ENCODE data around the gene PXMP4.
"Not testable (repeated sequence)": the region's sequence is repeated elsewhere in the genome, so short reads cannot be mapped to it uniquely, and the experiment has no call there.

The PXMP4 gene

DNA sequence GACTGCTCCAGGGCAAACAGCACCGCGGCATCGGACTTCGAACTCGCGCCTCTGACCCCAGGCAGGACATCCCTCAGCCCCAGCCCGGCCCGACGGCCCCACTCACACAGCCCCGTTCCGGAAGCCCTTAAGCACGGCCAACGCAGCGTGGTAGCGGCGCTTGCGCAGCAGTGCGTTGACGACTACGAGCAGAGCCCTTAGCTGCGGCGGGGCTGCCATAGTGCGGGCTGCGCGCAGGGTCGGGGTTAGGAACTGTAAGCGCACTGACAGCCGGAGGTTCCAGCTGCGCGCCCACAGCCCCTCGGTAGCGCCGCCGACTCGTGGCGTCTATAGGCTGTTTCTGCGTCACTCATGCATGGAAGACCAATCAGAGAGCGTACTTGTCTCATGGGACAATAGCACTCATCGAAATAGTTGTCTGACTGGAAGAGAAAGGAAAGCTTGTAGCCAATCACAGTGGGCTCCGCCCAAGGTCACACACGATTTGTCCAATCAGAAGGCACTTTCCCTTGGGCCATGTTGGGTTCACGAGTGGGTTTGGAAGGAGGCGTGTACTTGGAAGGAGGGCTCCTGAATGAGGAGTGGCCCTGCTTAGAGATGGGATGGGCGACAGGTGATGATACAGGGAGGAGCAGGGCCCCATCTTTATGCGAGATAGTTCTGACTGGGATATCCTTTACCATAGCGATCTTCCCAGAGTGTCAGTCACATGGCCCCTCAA, at the start of gene PXMP4:
PXMP4 (minus strand) TSS at position 322 of the 721 bp plus-strand sequence; CDS start at position 219, 103 bp downstream.
- DNase-seq (ENCODE audit: low read depth), result peak; percentile 71

GRCh38 chr20:33769043-33769442, 48.9 kb upstream of the PXMP4 start:
- no peak for DNase-seq (ENCODE audit: low read depth)

- DNase-seq (ENCODE audit: low read depth), result no peak
These were observed 47.6 kb upstream of the PXMP4 start for GRCh38 chr20:33767777-33768138.

GRCh38 chr20:33766686-33767085, 46.6 kb upstream of the PXMP4 start:
- no peak for DNase-seq (ENCODE audit: low read depth)

DNA sequence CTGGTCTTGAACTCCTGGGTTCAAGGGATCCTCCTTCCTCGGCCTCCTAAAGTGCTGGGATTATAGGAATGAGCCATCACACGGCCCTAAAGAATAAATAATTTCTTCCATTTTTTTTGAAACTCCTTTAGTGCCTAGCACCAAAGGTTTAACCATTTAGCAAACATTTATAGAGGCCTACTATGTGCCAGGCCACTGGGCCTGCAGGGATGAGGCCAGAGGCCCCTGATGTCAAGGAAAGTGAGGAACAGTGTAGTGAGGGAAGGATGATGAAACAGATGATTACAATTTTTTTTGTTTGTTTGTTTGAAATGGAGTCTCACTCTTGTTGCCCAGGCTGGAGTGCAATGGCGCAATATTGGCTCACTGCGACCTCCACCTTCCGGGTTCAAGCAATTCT, 45.5 kb upstream of the PXMP4 start:
- DNase-seq (ENCODE audit: low read depth), result no peak

DNA sequence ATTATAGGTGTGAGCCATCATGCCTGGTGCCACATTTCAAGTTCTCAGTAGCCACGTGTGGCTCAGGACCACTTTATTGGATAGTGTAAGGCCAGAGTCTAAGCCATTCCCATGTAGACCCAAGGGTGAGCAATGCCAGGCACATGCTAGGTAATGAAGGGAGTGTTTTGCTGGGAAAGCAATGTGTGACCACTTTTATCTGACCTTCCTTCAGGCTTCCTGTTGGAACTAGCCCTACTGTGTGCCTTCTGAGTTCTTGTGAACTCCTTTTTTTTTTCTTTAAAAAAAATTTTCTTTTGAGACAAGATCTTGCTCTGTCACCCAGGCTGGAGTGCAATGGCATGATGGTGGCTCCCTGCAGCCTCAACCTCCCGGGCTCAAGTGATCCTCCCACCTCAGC, 45.0 kb upstream of the PXMP4 start:
- DNase-seq (ENCODE audit: low read depth), result no peak

DNA sequence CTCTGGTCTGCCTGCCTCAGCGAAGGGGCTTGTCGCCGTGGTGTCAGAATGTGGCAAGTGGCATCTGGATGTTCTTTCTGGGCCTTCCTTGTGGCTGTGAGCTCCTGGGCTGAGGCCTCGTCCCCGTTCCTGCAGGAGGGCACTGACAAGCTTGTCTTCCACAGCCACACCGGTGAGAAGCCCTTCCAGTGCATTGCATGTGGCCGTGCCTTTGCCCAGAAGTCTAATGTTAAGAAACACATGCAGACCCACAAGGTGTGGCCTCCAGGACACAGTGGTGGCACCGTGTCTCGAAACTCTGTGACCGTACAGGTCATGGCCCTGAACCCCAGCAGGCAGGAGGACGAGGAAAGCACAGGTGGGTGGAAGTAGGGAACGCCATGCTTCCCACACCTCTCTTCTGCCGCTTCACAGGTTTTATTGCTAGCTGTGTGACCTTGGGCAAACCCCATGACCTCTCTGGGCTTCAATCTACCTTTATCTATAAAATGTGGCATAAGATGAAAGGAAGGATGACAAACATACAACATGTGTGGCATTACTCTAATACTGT, 41.7 kb upstream of the PXMP4 start:
- no peak for DNase-seq (ENCODE audit: low read depth)

DNA sequence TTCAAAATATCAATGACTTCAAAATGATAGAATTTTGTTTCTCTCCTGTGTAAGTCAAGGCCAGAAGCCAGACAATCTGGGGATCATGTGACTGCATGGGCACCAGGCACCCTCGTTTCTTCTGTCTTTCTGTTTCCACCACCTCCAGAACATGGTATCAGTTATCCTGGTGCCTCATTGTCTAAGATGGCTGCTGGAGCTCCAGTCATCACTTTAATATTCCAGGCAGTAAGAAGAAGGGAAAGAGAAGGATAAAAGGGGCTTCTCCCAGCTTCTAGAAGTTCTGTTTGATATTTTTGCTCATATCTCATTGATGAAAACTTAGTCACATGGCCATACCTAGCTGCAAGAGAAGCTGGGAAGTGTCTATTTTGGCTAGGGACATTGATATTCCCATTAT, 37.3 kb upstream of the PXMP4 start:
- no peak for DNase-seq (ENCODE audit: low read depth)

DNA sequence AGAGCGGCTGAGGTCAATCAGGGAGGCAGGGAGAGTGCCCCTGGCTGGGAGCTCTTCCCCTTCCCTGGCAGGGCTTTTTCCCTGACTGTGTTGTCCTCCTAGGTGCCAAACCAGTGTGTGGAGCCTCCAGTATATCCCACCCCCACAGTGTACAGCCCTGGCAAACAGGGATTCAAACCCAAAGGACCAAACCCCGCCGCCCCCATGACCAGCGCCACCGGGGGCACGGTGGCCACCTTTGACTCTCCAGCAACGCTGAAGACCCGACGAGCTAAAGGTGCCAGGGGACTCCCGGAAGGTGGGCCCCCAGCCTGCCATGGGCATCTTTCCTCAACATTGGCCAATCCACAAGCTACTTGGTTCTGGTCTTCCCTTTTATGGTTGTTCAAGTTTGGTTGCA, 36.9 kb upstream of the PXMP4 start:
- no peak for DNase-seq (ENCODE audit: low read depth)

- not testable (repeated sequence) for DNase-seq (ENCODE audit: low read depth)
These were observed 35.9 kb upstream of the PXMP4 start for GRCh38 chr20:33755936-33756490.

GRCh38 chr20:33753763-33754162, 33.7 kb upstream of the PXMP4 start:
- DNase-seq (ENCODE audit: low read depth), result no peak

DNA sequence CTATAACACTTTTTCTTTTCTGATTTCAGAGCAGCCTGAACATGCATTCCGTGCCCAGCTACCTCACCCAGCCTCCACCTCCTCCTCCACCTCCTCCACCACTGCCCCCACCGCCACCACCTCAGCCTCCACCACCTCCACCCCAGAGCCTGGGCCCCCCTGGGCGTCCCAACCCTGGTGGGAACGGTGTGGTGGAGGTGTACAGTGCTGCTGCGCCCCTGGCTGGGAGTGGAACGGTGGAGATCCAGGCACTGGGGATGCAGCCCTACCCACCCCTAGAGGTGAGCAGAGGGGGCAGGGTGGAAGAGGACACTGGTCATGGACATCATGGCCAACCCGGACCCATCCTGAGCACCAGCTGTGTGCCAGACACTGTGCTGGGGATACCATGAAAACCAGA, 33.0 kb upstream of the PXMP4 start:
- DNase-seq (ENCODE audit: low read depth), result no peak

DNA sequence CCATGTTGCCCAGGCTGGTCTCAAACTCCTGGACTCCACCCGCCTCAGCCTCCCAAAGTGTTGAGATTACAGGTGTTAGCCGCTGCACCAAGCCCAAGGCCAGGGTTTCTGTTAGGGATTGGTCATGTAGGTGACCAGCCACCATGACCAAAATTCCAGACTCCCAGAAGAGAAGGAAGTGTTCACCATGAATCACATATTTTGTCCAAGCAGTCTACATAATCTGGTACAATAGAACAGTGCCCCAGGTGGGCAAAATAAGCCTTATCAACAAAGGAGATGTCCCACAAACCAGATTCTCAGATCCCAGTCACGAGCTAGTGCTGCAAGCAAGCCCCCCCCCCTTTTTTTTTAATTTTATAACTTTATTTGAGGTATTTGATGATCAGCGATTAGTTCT, 31.7 kb upstream of the PXMP4 start:
- DNase-seq (ENCODE audit: low read depth), result no peak

DNA sequence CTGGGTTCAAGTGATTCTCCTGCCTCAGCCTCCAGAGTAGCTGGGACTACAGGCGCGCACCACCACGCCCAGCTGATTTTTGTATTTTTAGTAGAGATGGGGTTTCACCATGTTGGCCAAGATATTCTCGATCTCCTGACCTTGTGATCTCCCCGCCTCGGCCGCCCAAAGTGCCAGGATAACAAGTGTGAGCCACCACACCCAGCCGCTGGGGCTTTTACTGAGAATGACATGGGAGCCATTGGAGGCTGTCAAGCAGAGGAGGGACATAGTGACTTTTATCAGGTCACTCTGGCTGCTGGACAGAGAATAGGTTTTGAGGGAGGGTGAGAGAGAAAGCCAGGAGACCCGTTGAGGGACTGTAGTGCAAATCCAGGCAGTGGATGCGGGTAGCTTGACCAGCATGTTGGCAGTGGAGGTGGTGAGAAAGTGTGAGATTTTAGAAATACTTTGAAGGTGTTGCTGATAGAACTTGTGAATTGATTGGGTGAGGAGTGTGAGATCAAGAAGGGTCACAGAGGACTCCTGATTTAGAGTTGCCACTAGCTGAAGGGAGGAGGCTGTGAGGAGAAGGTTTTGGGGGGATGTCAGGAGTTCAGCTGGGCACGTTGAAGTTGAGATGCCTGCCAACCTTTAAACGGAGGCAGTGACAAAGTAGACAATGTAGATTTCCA, 26.4 kb upstream of the PXMP4 start:
- no peak for DNase-seq (ENCODE audit: low read depth)

GRCh38 chr20:33744773-33745385, 24.8 kb upstream of the PXMP4 start:
- DNase-seq (ENCODE audit: low read depth), result no peak

- DNase-seq (ENCODE audit: low read depth), result no peak
These were observed 24.1 kb upstream of the PXMP4 start for GRCh38 chr20:33744181-33744580.

GRCh38 chr20:33740189-33740588, 20.1 kb upstream of the PXMP4 start:
- no peak for DNase-seq (ENCODE audit: low read depth)

- no peak for DNase-seq (ENCODE audit: low read depth)
These were observed 19.4 kb upstream of the PXMP4 start for GRCh38 chr20:33739493-33739892.

GRCh38 chr20:33736962-33737361, 16.9 kb upstream of the PXMP4 start:
- no peak for DNase-seq (ENCODE audit: low read depth)

DNA sequence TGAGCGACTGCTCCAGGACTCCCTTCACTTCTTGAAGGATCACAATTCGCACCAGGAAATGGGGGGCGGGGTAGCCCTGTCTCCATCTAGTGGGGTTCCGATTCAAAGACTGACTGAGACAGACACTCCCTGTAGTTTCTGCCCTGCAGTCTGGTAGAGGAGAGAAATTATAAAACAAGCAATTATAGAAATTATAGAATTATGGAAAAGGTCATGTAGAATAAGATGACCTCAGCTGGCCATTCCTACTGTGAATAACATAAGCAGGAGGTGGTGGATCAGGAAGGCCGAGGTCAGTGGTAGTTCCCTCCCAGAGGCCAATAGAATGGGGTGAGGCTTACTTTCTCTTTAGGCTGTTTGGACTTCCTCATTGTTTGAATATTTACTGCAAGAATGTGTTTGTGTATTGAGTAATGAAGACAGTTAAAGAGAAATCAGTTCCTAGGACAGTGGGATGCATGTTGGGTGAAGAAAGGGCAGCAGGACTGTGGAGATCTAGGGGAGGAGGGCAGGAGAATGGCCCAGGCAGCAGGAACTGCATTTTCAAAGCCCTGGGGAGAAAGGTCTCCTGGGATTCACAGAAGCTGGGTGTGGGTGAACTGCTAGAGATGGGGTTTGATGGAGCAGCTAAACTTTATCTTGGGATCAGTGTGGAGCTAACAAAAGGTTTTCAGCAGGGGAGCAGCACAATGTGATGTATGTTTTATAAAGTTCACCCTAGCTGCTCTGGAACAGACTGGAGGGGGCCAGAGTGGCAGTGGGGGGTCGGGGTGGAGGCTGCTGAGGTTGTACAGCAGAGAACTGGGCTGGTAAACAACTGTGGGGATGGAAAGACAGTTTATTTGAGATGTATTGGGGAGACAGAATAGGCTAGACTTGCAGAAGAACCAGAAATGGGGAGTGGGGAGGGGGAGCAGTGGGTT, 13.8 kb upstream of the PXMP4 start:
- DNase-seq (ENCODE audit: low read depth), result no peak

DNA sequence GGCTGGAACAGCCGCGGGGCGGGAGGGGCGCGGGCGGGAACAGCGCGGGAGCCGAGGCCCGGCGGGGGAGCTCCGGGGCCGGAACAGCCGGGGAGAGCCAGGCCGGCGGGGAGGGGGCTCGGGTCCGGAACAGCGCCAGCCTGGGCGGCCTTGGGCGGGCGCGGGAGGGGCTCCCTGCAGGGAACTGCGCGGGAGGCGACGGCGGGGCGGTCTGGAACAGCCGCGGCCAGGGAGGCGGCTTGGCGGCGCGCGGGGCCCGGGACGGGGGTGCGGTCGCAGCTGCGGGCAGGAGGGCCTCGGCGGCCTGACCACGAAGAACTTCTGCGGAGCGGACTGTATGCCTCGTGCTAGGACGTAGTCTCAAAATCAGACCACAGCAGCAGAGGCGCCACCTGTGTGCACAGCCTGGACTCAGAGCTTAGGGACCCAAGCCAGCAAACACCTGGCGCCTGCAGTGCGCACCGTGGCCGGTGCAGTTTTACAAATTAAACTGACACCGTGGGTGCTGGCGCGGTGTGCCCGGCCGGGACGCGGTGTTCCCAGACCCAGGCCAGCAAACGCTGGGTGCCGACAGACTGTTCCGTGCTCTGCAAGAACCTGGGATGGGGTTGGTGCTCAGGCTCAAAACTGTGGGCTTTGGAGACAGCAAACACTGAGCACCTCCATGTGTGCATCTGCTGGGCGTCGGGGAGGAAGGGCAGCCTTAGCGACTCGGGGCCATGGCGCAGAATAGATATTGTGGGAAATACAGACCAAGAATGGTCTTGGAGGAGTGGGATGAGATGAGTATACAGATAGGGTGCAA, 12.3 kb upstream of the PXMP4 start:
- peak; percentile 75 for DNase-seq (ENCODE audit: low read depth)

All from activated T-cell treated with anti-CD3 and anti-CD28 coated beads for 1 hour (primary cell).